ENCODE data around the gene NACAD.

Gene NACAD

GRCh38 chr7:45084901-45085618, 3.7 kb downstream of the NACAD start:
- H3K4me3 ChIP-seq (replicated peaks; ENCODE audit: low read depth, low read length), result no peak overlapping the region
- no peaks in the 10 kb centered on the region for H3K36me3 ChIP-seq (ENCODE audit: control insufficient read depth, insufficient read depth, low read length)
- no peak for TF ChIP-seq CTCF (IDR thresholded peaks at IDR 0.05; ENCODE audit: insufficient read depth, low read length, poor library complexity, severe bottlenecking)
- H3K27me3 ChIP-seq (replicated peaks; ENCODE audit: control insufficient read depth, insufficient read depth, low read length), result no peaks in the 10 kb centered on the region; the same call in 1 of the 2 replicates
- DNase-seq (ENCODE audit: extremely low read depth, insufficient read length), result no peak

DNA sequence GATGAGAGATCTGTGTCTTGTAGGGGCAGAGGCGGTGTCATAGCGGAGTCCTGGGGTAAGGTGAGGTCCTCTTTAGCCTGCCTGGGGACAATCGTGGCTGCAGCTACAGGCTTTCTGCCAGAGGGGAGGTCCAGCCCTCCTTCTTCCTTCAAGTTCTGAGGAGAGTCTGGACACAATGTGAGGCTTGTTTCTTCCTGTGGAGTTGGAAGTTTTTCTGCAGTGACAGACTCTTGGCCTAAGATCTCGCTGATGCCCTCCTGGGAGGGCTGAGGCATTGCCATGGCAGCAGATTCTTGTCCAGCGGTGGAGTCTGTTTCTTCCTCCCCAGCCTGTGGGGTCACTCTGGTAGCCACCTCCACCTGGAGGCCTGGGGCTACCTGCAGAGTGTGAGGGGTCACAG, 4.4 kb downstream of the NACAD start:
- Histone ChIP-seq H3K36me3 (ENCODE audit: control insufficient read depth, insufficient read depth, low read length) (no peaks in the 10 kb centered on the region), H3K27me3 (replicated peaks; ENCODE audit: control insufficient read depth, insufficient read depth, low read length) (no peaks in the 10 kb centered on the region; the same call in 1 of the 2 replicates), H3K4me3 (replicated peaks; ENCODE audit: low read depth, low read length) (no peak overlapping the region)
- no peak for TF ChIP-seq CTCF (IDR thresholded peaks at IDR 0.05; ENCODE audit: insufficient read depth, low read length, poor library complexity, severe bottlenecking)
- DNase-seq (ENCODE audit: extremely low read depth, insufficient read length), result no peak

GRCh38 chr7:45082831-45083331, 5.9 kb downstream of the NACAD start:
- no peak for TF ChIP-seq CTCF (IDR thresholded peaks at IDR 0.05; ENCODE audit: insufficient read depth, low read length, poor library complexity, severe bottlenecking)

DNA sequence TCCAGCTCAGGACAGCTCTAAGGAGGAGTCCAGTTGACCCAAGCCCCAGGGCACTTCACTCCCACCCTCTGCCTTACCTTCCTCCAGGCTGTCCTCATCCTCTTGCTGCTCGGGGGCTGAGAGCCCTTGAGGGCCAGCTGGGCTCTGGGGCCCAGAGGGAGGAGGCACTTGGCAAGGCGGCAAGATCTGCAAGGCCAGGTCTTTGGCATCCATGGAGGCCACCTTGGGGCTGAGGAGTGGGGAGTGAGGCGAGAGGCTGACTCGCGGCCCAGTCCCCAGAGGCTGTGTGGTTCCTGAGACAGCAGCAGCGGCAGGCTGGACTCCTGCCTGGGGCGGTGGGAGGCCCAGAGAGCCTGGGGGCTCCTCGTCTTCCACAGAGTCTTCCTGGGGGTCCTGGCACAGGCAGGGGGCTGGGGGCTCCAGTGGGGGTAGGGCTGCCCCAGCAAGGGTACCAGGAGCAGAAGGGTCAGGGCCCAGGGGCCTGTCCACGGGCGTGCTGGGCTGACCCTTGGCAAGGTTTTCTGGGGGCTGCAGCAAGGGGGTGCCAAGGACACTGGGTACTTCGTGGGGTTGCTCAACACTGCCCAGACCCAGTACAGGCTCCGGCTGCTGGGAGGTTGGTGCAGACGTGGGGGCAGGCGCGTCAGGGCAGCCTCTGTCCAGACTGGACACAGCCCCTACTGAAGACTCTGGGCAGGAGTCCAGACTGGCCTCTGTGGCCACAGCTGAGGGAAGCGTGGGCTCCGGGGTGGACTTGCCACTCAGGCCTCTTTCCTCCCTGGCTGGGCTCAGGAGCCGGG, 6.5 kb downstream of the NACAD start:
- H3K36me3 ChIP-seq (ENCODE audit: control insufficient read depth, insufficient read depth, low read length), result peaks cover 2% of the 10 kb centered on the region; the same call in 1 of the 2 replicates
- no peak overlapping the region for H3K4me3 ChIP-seq (replicated peaks; ENCODE audit: low read depth, low read length)
- TF ChIP-seq CTCF (IDR thresholded peaks at IDR 0.05; ENCODE audit: insufficient read depth, low read length, poor library complexity, severe bottlenecking), result no peak
- DNase-seq (ENCODE audit: extremely low read depth, insufficient read length), result no peak
- no peaks in the 10 kb centered on the region for H3K27me3 ChIP-seq (replicated peaks; ENCODE audit: control insufficient read depth, insufficient read depth, low read length)

More at GRCh38 chr7:45082831-45083331, 5.9 kb downstream of the NACAD start:
- no peaks in the 10 kb centered on the region for H3K36me3 ChIP-seq (ENCODE audit: control insufficient read depth, insufficient read depth, low read length)
- no peaks in the 10 kb centered on the region for H3K27me3 ChIP-seq (replicated peaks; ENCODE audit: control insufficient read depth, insufficient read depth, low read length)
- DNase-seq (ENCODE audit: extremely low read depth, insufficient read length), result no peak
- no peak overlapping the region for H3K4me3 ChIP-seq (replicated peaks; ENCODE audit: low read depth, low read length)

DNA sequence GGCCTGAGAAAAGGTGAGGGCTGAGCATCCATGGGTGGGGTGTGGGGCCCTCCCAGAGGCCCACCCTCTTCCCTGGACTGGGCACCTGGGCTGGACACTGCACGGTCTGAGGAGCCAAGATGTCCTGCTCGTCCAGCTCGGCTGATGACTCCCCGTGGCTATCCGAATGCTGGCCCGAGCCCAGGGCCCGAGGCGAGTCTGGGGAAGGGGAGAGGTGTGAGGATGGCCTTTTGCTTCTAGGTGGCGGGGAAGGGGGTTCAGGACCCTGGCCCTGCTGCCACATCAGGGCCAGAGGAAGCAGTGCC, 7.1 kb downstream of the NACAD start:
- H3K4me3 ChIP-seq (replicated peaks; ENCODE audit: low read depth, low read length), result no peak overlapping the region
- no peak for DNase-seq (ENCODE audit: extremely low read depth, insufficient read length)
- H3K27me3 ChIP-seq (replicated peaks; ENCODE audit: control insufficient read depth, insufficient read depth, low read length), result no peaks in the 10 kb centered on the region
- peaks cover 6% of the 10 kb centered on the region for H3K36me3 ChIP-seq (ENCODE audit: control insufficient read depth, insufficient read depth, low read length)
- TF ChIP-seq CTCF (IDR thresholded peaks at IDR 0.05; ENCODE audit: insufficient read depth, low read length, poor library complexity, severe bottlenecking), result no peak

All from GM06990 (cell line).